Stomach (tissue), 9 donors: ENCODE data around the gene METRNL. TPM values are rescaled to one million over a fixed set of nuclear protein-coding genes. Genes with fewer than 3 reads are reported as not detected.

Source experiments
- DNase-seq, 2 donors: peaks; one replicate each; pipeline versions ENCODE4 v3.0.0 to v3.0.0-alpha.2; 2013 to 2019
- H3K27ac ChIP-seq, 5 donors: fragments of 200-600 bp in 4 of 5; sonication (generic) in 4 of 5; one replicate each; pipeline ENCODE4 v1.5.1; 2013 to 2019; ENCODE audit warnings: mild to moderate bottlenecking in 1 of 5, moderate library complexity in 1 of 5
- H3K27me3 ChIP-seq, 3 donors: fragments of 200-600 bp; sonication (generic); one replicate each; pipeline ENCODE4 v1.5.1; 2017 to 2019; ENCODE audit warnings: mixed run types in 1 of 3
- H3K36me3 ChIP-seq, 4 donors: fragments of 200-600 bp; sonication (generic); 1 replicate in 3 of 4; 2 replicates in 1 of 4; pipeline ENCODE4 v1.5.1; 2016 to 2019
- H3K4me1 ChIP-seq, 4 donors: fragments of 200-600 bp; sonication (generic); one replicate each; pipeline ENCODE4 v1.5.1; 2016 to 2019
- H3K4me3 ChIP-seq, 4 donors: fragments of 200-600 bp; sonication (generic) in 3 of 4; one replicate each; pipeline ENCODE4 v1.5.1; 2016 to 2019; ENCODE audit warnings: mild to moderate bottlenecking in 1 of 4
- H3K9me3 ChIP-seq, 4 donors: fragments of 200-600 bp; sonication (generic); one replicate each; pipeline ENCODE4 v1.5.1; 2016 to 2019
- CTCF ChIP-seq, 7 experiments: fragments of 450-650 bp in 4 of 7; fragments of 200-600 bp in 3 of 7; sonication (generic) in 3 of 7; IDR thresholded peaks; one replicate each; pipeline ENCODE4 v1.5.1; 2016 to 2019; ENCODE audit warnings: antibody characterized with exemption in 7 of 7, control low read depth in 2 of 7, mild to moderate bottlenecking in 1 of 7
- EP300 ChIP-seq: sonication (generic); formaldehyde crosslinking; IDR thresholded peaks from one replicate; pipeline ENCODE4 v1.6.1; 2017; ENCODE audit warnings: antibody characterized with exemption
- POLR2A ChIP-seq, 4 donors: fragments of 450-650 bp; IDR thresholded peaks; one replicate each; pipeline ENCODE4 v1.6.1; 2016; ENCODE audit warnings: antibody characterized with exemption in 4 of 4, control low read depth in 2 of 4, mild to moderate bottlenecking in 1 of 4, moderate library complexity in 1 of 4
- POLR2AphosphoS5 ChIP-seq, 3 donors: sonication (generic); formaldehyde crosslinking; IDR thresholded peaks; one replicate each; pipeline ENCODE4 v1.6.1; 2016; ENCODE audit warnings: antibody characterized with exemption in 3 of 3
- WGBS, 5 donors: extraction: QIAGEN DNeasy Blood & Tissue Kit in 3 of 5; methylation state at CpG; one replicate each; pipeline versions ENCODE4 v1.1.5 to v1.1.7; 2013 to 2018; 5-methylcytosine and 5-hydroxymethylcytosine counted together
- intact Hi-C: fragments of 100-400 bp; cut with DNase I; formaldehyde crosslinking; loops from one replicate; pipeline ENCODE4 v1.15.1; 2023; ENCODE audit warnings: low total_unique reads
- polyA plus RNA-seq, 3 donors: library from polyadenylated mRNA; stranded (reverse); fragments of 200-250 nt; gene quantifications; one replicate each; pipeline ENCODE4 v1.2.3, GENCODE V29; 2013
- total RNA-seq, 5 donors: library from RNA; depleted of rRNA; stranded (reverse); fragments of >200 nt; gene quantifications; one replicate each; pipeline versions ENCODE4 v1.1.0 to v1.2.3, GENCODE V29; 2014 to 2016
- donor health status: healthy with polysubstance abuse.
- donor health status: Bipolar disorder and iron deficiency.
- donor health status: healthy.

Gene METRNL
- total and polyA plus RNA-seq, 8 donors: 25.7 to 452 (median 42.5) TPM

GRCh38 chr17:83106913-83107655 lies 27.7 kb downstream of the METRNL start:
- peaks cover 28 to 43% (median 38%) of the 10 kb centered on the region in 4 donors for H3K4me1 ChIP-seq
- TF ChIP-seq EP300 (no peak), POLR2AphosphoS5 (IDR thresholded peaks at IDR 0.05) (no peak), CTCF (IDR thresholded peaks at IDR 0.05) (no peak), POLR2A (IDR thresholded peaks at IDR 0.05) (no peak)
- intact Hi-C loops: no loop called here
- peaks cover 0 to 32% (median 0%) of the 10 kb centered on the region in 3 donors for H3K27me3 ChIP-seq
- H3K36me3 ChIP-seq: no peaks in the 10 kb centered on the region
- no peak for DNase-seq
- peak overlapping the region in 2 of 5 donors; percentile 38 to 46 for H3K27ac ChIP-seq
- WGBS, 5 donors: 67 to 79% (median 72%) methylated on average over 16 to 17 of the region's 17 CpGs
- no peak overlapping the region for H3K4me3 ChIP-seq
- no peaks in the 10 kb centered on the region for H3K9me3 ChIP-seq

GRCh38 chr17:83107656-83108048 lies 28.2 kb downstream of the METRNL start:
- no peak for TF ChIP-seq EP300
- no peak for TF ChIP-seq POLR2AphosphoS5 (IDR thresholded peaks at IDR 0.05)
- TF ChIP-seq POLR2A (IDR thresholded peaks at IDR 0.05): no peak
- TF ChIP-seq CTCF (IDR thresholded peaks at IDR 0.05): no peak
- Histone ChIP-seq H3K4me1 (peaks cover 26 to 43% (median 38%) of the 10 kb centered on the region in 4 donors), H3K27ac (no peak overlapping the region), H3K36me3 (no peaks in the 10 kb centered on the region), H3K4me3 (no peak overlapping the region), H3K27me3 (peaks cover 0 to 34% (median 0%) of the 10 kb centered on the region in 3 donors), H3K9me3 (no peaks in the 10 kb centered on the region)
- no peak for DNase-seq
- intact Hi-C loops: no loop called here
- 47 to 67% (median 52%) methylated on average over 13 to 14 of the region's 14 CpGs for WGBS, 5 donors

- Histone ChIP-seq H3K9me3 (no peaks in the 10 kb centered on the region), H3K27me3 (peaks cover 0 to 34% (median 0%) of the 10 kb centered on the region in 3 donors), H3K27ac (no peak overlapping the region), H3K4me3 (no peak overlapping the region), H3K4me1 (peaks cover 22 to 37% (median 37%) of the 10 kb centered on the region in 4 donors), H3K36me3 (no peaks in the 10 kb centered on the region)
- intact Hi-C loops: no loop called here
- TF ChIP-seq POLR2AphosphoS5 (IDR thresholded peaks at IDR 0.05): no peak
- TF ChIP-seq POLR2A (IDR thresholded peaks at IDR 0.05): no peak
- no peak for TF ChIP-seq EP300
- no peak for TF ChIP-seq CTCF (IDR thresholded peaks at IDR 0.05)
- 93 to 96% (median 94%) methylated on average over 25 of the region's 25 CpGs for WGBS, 5 donors
- no peak for DNase-seq
Observed at GRCh38 chr17:83108709-83109108, 29.3 kb downstream of the METRNL start.

- H3K27ac ChIP-seq: peak overlapping the region in 4 of 5 donors; percentile 57 to 79 (median 68)
- WGBS, 5 donors: 70 to 90% (median 73%) methylated on average over 9 to 11 of the region's 11 CpGs
Observed at GRCh38 chr17:83109386-83109785, 30.0 kb downstream of the METRNL start.

More at GRCh38 chr17:83109386-83109785, 30.0 kb downstream of the METRNL start:
- Histone ChIP-seq H3K4me3 (no peak overlapping the region), H3K4me1 (peaks cover 22 to 33% (median 30%) of the 10 kb centered on the region in 4 donors), H3K27me3 (peaks cover 0 to 34% (median 0%) of the 10 kb centered on the region in 3 donors), H3K36me3 (no peaks in the 10 kb centered on the region), H3K9me3 (no peaks in the 10 kb centered on the region)
- TF ChIP-seq POLR2A (IDR thresholded peaks at IDR 0.05): no peak
- TF ChIP-seq CTCF (IDR thresholded peaks at IDR 0.05): no peak
- TF ChIP-seq EP300: no peak
- TF ChIP-seq POLR2AphosphoS5 (IDR thresholded peaks at IDR 0.05): no peak
- intact Hi-C loops: no loop called here
- no peak for DNase-seq
